Measurements from ENCODE around the gene EYS.

GRCh38 chr6:64104051-64104450 lies 1603.0 kb downstream of the EYS start:
- TF ChIP-seq ELK1 (IDR thresholded peaks at IDR 0.05; ENCODE audit: low read depth, low read length) (no peak), CEBPB (IDR thresholded peaks at IDR 0.05) (no peak), MAX (IDR thresholded peaks at IDR 0.05) (no peak), CTCF (IDR thresholded peaks at IDR 0.05) (no peak), RNF2 (IDR thresholded peaks at IDR 0.05; ENCODE audit: borderline replicate concordance, low read depth) (no peak), POLR2AphosphoS2 (conservative IDR thresholded peaks at IDR 0.05; ENCODE audit: low read length) (no peak)

All from A549 (cell line).